ENCODE measurements around the gene EFCC1. TPM values are rescaled to one million over a fixed set of nuclear protein-coding genes. Genes with fewer than 3 reads are reported as not detected.

The EFCC1 gene
- total RNA-seq, 2 experiments from 2014 or later, result 0.12 to 0.24 TPM

DNA sequence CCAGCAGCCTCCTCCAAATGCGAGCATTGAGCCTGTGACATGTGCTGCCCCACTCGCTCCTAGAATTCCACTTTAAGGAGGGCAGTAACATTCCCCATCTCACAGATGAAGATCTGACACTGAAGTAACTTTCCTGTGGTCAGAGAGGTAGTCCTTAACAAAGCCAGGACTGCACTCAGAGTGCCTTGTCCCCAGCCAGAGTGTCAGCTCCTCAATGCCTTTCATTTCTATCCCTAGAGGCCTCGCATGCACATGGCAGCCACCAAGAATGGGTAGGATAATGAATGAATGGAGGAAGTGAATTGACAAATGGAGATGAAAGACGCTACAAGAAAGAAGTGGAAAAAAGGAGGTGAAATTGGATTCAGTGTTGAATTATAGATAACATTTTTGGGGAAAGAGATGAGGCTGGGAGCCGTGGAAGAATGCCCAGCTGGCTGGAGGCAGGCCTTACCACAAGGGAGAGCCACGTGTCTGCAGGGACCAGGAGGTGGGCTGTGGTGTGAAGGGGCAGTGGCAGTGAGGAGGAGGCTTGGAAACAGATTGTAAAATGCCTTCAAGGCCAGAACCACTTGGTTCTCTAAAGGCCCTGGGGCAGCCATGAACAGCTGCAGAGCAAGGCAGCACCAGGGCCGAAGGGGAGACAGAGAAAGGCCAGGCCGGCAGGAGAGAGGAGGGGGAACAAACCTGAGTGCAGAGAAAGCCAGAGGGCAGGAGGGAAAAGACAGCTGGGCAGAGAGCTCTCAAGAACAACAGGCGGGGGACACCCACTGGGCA lies 17.6 kb upstream of the EFCC1 start:
- ChIA-PET POLR2A (no interaction called here), CTCF (interaction anchor here (3.1 kb wide), 1 partner anchor 13 kb away, joined by 21 read pairs; no protein-coding TSS in a partner anchor)
- Mint-ChIP-seq H3K4me1 (ENCODE audit: low read depth) (no peaks in the 10 kb centered on the region), H3K36me3 (no peaks in the 10 kb centered on the region), H3K4me3 (no peak overlapping the region), H3K27ac (no peak overlapping the region), H3K9me3 (no peaks in the 10 kb centered on the region), H3K27me3 (no peaks in the 10 kb centered on the region)
- DNase-seq, result no peak
- intact Hi-C loops (cut with micrococcal nuclease), result no loop called here

DNA sequence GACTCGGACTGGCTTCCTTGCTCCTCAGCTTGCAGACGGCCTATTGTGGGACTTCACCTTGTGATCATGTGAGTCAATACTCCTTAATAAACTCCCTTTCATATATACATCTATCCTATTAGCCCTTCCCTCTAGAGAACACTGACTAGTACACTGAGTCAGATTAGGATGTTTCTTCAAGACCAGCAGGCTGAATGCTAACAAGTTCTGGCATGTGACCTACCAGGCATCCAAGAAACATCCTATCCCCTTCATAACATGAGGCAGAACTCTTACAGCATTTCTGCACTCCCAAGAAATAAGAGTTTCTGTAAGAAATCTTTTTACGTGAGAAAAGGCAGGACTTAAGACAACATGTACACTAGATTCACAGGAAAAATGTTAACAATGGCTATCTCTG lies 16.5 kb upstream of the EFCC1 start:
- H3K9me3 Mint-ChIP-seq, result no peaks in the 10 kb centered on the region
- intact Hi-C loops (cut with micrococcal nuclease), result no loop called here
- H3K4me3 Mint-ChIP-seq, result no peak overlapping the region
- no peaks in the 10 kb centered on the region for H3K36me3 Mint-ChIP-seq
- ChIA-PET CTCF (no interaction called here), POLR2A (no interaction called here)
- H3K27ac Mint-ChIP-seq, result no peak overlapping the region
- no peaks in the 10 kb centered on the region for H3K27me3 Mint-ChIP-seq
- no peaks in the 10 kb centered on the region for H3K4me1 Mint-ChIP-seq (ENCODE audit: low read depth)
- DNase-seq, result no peak

DNA sequence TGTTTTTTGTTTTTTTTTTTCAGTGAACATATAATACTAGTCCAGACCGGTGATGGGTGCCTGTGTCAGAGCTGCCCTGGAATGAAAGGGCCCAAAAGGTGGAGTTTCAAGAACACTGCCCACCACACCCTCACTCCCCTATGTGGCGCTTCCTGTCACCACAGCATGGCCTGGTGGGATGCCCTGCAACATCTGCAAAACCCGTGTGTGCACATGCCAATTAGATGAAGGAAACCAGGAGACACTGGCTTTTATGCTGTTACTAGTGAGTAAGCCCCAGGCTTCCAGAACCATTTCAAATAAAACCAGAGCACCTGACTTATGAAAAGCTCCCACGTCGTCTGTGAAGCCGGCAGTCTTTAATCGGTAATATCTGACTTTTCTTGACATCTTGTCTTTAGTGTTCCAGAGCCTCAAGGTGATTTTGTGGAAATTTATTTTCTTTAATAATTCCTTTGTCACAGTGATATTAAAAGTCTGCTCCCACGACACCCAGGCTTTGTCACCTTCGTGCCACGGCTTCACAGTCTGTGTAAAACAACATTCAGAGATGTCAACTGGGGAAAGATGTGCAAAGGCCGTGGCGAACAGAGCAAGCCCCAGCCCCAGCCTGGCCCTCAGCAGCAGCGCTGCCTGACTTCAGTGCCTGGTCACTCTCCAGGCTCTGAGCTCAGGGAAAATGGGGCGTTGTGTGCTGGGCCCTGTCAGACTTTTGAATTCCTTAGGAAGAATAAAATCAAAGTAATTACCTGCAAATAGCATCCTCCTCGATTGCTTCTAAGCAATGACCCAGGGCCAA lies 13.6 kb upstream of the EFCC1 start:
- intact Hi-C loops (cut with micrococcal nuclease), result no loop called here
- Mint-ChIP-seq H3K4me1 (ENCODE audit: low read depth) (no peaks in the 10 kb centered on the region), H3K9me3 (no peaks in the 10 kb centered on the region), H3K4me3 (no peak overlapping the region), H3K27me3 (no peaks in the 10 kb centered on the region), H3K27ac (no peak overlapping the region), H3K36me3 (no peaks in the 10 kb centered on the region)
- ChIA-PET POLR2A (no interaction called here), CTCF (interaction anchor here (1.9 kb wide), 1 partner anchor 16 kb away, joined by 6 read pairs; no protein-coding TSS in a partner anchor)
- no peak for DNase-seq

DNA sequence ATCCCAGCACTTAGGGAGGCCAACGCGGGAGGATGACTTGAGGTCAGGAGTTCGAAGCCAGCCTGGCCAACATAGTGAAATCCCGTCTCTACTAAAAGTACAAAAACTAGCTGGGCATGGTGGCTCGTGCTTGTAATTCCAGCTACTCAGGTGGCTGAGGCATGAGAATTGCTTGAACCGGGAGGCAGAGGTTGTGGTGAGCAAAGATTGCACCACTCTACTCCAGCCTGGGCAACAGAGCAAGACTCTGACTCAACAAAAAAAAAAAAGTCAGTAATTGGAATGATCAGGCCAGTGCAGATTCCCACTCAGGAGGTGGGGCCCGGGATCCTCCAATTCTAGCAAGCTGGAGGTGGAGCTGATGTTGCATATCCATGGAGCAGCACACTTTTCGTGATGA lies 12.8 kb upstream of the EFCC1 start:
- POLR2A ChIA-PET, result no interaction called here

DNA sequence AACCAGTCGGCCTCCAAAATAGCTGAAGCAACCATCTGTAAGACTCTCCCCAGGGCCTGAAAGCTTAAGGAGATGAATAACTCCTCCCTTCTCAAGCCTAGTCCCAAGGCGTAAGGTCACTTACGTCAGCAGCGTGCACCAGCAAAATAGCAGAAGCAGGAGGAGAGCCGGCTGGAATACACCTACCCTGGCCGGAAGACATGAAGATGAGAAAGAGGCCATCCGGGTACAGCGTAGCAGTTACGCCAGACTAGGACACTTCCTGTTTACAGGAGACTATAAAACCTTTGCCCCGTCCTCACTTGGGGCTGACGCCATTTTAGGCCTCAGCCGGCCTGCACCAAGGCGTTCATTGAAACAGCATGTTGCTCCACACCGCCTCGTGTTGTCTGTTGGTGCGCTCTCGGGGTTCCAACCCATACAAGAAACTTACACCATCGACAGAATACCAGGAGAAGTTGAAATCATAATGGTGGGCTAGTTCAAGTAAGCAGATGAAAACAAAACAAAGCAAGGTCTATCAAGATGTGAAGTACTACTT lies 9.7 kb upstream of the EFCC1 start:
- CTCF ChIA-PET, result interaction anchor here (4.6 kb wide), 1 partner anchor 21 kb away, joined by 24 read pairs; no protein-coding TSS in a partner anchor
- Mint-ChIP-seq H3K27ac (no peak overlapping the region), H3K4me1 (ENCODE audit: low read depth) (peaks cover 21% of the 10 kb centered on the region), H3K36me3 (no peaks in the 10 kb centered on the region), H3K9me3 (no peaks in the 10 kb centered on the region), H3K4me3 (no peak overlapping the region), H3K27me3 (no peaks in the 10 kb centered on the region)
- intact Hi-C loops (cut with micrococcal nuclease), result no loop called here
- POLR2A ChIA-PET, result no interaction called here
- no peak for DNase-seq

More for the DNA sequence above, 12.8 kb upstream of the EFCC1 start:
- Mint-ChIP-seq H3K9me3 (no peaks in the 10 kb centered on the region), H3K36me3 (no peaks in the 10 kb centered on the region), H3K4me3 (no peak overlapping the region), H3K27me3 (no peaks in the 10 kb centered on the region), H3K4me1 (ENCODE audit: low read depth) (peaks cover 1% of the 10 kb centered on the region), H3K27ac (no peak overlapping the region)
- intact Hi-C loops (cut with micrococcal nuclease), result no loop called here
- CTCF ChIA-PET, result interaction anchor here (0.6 to 2.2 kb wide), 4 partner anchors 17 to 218 kb away, joined by 3 to 6 read pairs (median 5); no protein-coding TSS in a partner anchor
- DNase-seq, result no peak

DNA sequence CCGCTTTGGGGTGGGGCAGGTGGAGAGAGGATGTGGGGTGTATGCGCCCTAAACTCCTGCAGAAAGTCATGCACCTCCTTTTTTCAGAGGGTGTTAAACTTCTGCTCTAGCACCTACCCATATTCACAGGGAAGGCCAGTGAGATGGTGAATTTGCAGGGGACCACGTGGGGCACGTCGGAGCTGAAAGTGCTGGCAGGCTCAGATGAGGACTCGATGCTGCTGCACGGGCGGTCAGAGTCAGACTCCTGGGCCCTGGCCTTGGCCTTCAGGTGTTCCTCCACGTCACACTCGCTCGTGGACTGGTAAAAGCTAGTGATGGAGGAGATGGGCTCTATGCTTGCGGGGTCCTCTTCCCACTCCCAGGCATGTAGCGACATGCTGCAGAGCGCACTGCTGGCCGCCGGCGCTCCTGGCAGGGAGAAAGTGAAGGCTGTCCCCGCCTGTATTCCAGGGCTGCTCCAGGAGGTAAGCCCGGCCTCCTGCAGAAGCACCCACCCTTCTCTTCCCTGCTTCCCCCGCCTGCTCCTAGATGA lies 8.1 kb upstream of the EFCC1 start:
- no peak for DNase-seq
- Mint-ChIP-seq H3K4me1 (ENCODE audit: low read depth) (peaks cover 21% of the 10 kb centered on the region), H3K36me3 (no peaks in the 10 kb centered on the region), H3K4me3 (peak overlapping the region; percentile 57), H3K27me3 (no peaks in the 10 kb centered on the region), H3K9me3 (no peaks in the 10 kb centered on the region), H3K27ac (no peak overlapping the region)
- ChIA-PET CTCF (interaction anchor here (3.6 to 4.6 kb wide), 2 partner anchors 23 to 24 kb away, joined by 24 read pairs; no protein-coding TSS in a partner anchor), POLR2A (interaction anchor here (0.8 kb wide), 1 partner anchor 14 kb away, joined by 3 read pairs; no protein-coding TSS in a partner anchor)
- intact Hi-C loops (cut with micrococcal nuclease), result no loop called here

DNA sequence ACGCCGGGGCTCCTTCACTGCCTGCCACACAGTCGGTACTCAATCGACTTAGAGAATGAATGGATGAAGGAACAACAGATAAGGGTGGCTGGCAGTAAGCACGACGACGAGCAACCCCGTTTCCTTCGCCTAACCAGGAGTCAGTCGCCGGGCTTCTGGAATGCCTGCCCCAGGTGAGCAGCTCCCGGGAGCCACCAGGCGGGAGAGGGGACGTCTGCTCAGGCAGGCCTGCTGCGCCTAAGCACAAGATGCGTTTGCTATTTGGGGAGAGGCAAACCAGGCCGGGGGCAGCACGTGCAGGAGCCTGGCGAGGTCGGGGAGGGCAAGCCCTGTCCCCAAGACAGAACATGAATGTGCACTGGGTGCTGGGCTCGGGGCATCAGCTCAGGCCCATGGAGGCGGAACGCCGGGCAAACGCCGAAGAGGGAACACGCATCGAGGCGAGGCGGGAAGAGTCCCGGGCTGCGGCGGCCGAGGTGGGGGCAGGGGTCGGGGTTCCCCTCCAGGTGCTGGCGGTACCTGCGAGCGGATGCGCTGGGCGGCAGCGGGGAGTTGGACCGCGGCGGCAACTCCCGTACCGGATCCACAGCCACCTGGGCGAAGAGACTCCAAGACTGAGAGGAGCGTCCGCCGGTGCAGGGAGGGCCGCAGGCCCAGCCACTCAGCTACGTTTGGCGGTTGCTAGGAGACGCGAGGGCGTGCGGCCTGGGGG lies 7.5 kb upstream of the EFCC1 start, which contains the start of gene CFAP92:
Gene CFAP92 (minus strand): TSS at position 616 of the 712 bp plus-strand sequence. CDS start 772 bp downstream, outside the sequence.
- H3K27me3 Mint-ChIP-seq, result no peaks in the 10 kb centered on the region
- POLR2A ChIA-PET, result interaction anchor here (0.8 to 1.2 kb wide), 4 partner anchors 10 to 127 kb away, joined by 3 to 7 read pairs (median 3); no protein-coding TSS in a partner anchor
- peaks cover 21% of the 10 kb centered on the region for H3K4me1 Mint-ChIP-seq (ENCODE audit: low read depth)
- H3K27ac Mint-ChIP-seq, result no peak within 1 kb of the TSS
- intact Hi-C loops (cut with micrococcal nuclease), result loop anchor here (2.0 kb wide), 1 partner anchor 23 kb away; no protein-coding TSS in a partner anchor
- CTCF ChIA-PET, result interaction anchor here (0.9 to 4.6 kb wide), 5 partner anchors 10 to 34 kb away, joined by 3 to 24 read pairs (median 12); no protein-coding TSS in a partner anchor
- no peaks in the 10 kb centered on the region for H3K36me3 Mint-ChIP-seq
- no peaks in the 10 kb centered on the region for H3K9me3 Mint-ChIP-seq
- peak within 1 kb of the TSS; percentile 57 for H3K4me3 Mint-ChIP-seq
- DNase-seq, result peak; percentile 95

DNA sequence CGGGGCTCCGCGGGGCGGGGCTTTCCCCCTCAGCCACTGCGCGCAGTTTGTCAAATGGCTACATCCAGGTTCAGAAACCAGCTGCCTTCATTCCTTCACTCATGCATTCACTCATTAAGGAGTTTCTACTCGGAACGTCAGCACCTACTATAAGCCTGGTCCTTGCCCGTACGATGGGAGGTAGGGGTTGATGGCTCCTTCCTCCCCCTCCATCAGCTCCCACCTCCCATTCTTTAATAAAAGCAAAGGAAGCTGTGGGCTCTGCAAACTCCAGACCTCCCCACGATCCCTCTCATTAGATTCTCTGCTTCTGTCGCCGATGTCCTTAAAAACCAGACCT lies 7.0 kb upstream of the EFCC1 start:
- Mint-ChIP-seq H3K27me3 (peaks cover 3% of the 10 kb centered on the region), H3K27ac (no peak overlapping the region), H3K4me3 (peak overlapping the region; percentile 46), H3K9me3 (no peaks in the 10 kb centered on the region), H3K4me1 (ENCODE audit: low read depth) (peaks cover 21% of the 10 kb centered on the region), H3K36me3 (no peaks in the 10 kb centered on the region)
- DNase-seq, result no peak
- intact Hi-C loops (cut with micrococcal nuclease), result loop anchor here (2.0 kb wide), 1 partner anchor 23 kb away; no protein-coding TSS in a partner anchor
- ChIA-PET CTCF (interaction anchor here (0.7 to 4.6 kb wide), 6 partner anchors 10 to 389 kb away, joined by 3 to 24 read pairs (median 8); no protein-coding TSS in a partner anchor), POLR2A (interaction anchor here (1.0 to 1.2 kb wide), 3 partner anchors 10 to 126 kb away, joined by 3 to 7 read pairs (median 3); no protein-coding TSS in a partner anchor)

DNA sequence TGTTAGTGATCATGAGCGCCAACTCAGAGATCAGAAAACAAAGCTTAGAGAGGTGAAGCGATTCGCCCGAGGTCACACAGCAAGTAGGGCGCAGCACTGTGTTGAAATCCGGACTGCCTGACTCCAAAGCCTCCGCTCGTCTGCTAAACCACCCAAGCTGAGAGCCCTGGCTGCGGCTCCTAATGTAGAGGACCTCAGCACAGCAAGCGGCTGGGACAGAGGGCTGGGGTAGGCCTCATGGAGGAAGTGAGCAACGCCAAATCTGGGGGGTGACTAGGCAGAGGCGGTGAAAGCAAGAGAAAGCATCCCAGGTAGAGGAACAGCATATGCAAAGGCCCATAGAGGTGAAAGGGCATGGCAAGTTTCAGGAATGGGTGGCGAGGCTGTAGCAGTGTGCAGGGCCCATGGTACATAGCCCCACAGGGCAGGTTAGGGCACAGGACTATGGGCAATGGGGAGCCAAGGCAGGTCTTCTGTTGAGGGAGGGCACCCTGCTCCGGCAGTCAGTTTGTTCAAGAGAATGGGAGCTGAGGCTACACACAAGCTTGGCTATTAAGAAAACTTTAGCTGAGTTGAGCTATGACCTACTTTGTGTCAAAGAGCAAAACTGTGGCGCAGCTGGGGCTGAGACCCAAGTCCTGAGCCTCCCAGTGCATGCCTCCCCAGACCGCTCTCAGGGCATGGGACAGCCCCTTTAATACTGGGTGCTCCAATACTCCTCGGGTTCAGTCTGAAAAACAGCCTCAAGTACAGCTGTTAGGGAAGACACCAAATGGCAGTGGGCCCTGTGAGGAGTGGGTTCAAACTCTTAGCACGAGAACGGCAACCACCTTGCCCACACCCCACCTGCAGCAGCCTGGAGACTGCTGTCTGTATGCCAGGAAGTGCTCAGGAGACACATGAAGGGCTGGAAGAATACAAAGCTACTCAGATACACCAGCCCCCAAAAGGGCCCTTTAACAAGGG lies 6.2 kb upstream of the EFCC1 start:
- POLR2A ChIA-PET, result interaction anchor here (1.0 to 1.2 kb wide), 3 partner anchors 9 to 125 kb away, joined by 3 to 7 read pairs (median 3); no protein-coding TSS in a partner anchor
- peaks cover 4% of the 10 kb centered on the region for H3K27me3 Mint-ChIP-seq
- CTCF ChIA-PET, result interaction anchor here (0.6 to 4.6 kb wide), 8 partner anchors 9 to 518 kb away, joined by 3 to 24 read pairs (median 4); no protein-coding TSS in a partner anchor
- H3K9me3 Mint-ChIP-seq, result no peaks in the 10 kb centered on the region
- intact Hi-C loops (cut with micrococcal nuclease), result loop anchor here (2.0 kb wide), 1 partner anchor 22 kb away; no protein-coding TSS in a partner anchor
- peaks cover 21% of the 10 kb centered on the region for H3K4me1 Mint-ChIP-seq (ENCODE audit: low read depth)
- DNase-seq, result no peak
- no peaks in the 10 kb centered on the region for H3K36me3 Mint-ChIP-seq
- no peak overlapping the region for H3K27ac Mint-ChIP-seq
- H3K4me3 Mint-ChIP-seq, result peak overlapping the region; percentile 46

DNA sequence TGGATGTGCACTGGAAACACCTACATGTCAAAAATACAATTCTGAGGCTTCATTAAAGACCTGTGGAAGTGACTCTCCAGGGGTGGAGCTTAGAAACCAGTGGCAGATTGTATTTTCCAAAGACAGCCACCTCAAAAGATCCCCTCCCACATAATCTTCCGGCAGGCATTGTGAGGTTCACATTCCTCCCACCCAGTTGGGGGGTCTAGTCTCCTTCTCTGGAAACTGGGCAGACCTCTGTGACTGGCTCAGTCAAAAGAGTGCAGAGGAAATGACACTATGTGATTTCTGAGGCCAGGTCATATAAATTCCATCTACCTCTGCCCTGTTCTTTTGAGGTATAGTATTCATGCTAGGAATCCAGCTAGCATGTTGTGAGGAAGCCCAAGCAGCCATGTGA lies 5.4 kb upstream of the EFCC1 start:
- no peak overlapping the region for H3K4me3 Mint-ChIP-seq
- POLR2A ChIA-PET, result no interaction called here
- no peaks in the 10 kb centered on the region for H3K36me3 Mint-ChIP-seq
- peaks cover 21% of the 10 kb centered on the region for H3K4me1 Mint-ChIP-seq (ENCODE audit: low read depth)
- CTCF ChIA-PET, result interaction anchor here (1.0 to 4.6 kb wide), 3 partner anchors 21 to 250 kb away, joined by 3 to 24 read pairs (median 24); no protein-coding TSS in a partner anchor
- DNase-seq, result no peak
- peaks cover 9% of the 10 kb centered on the region for H3K27me3 Mint-ChIP-seq
- H3K9me3 Mint-ChIP-seq, result no peaks in the 10 kb centered on the region
- H3K27ac Mint-ChIP-seq, result no peak overlapping the region
- intact Hi-C loops (cut with micrococcal nuclease), result loop anchor here (2.0 kb wide), 1 partner anchor 21 kb away; no protein-coding TSS in a partner anchor
